HepG2 (cell line): Measurements from ENCODE around the gene PSMB3. TPM values are rescaled to one million over a fixed set of nuclear protein-coding genes. Genes with fewer than 3 reads are reported as not detected.

ENCODE experiments used
- ATAC-seq: fragments of 200-7000 bp; cut with Tn5 transposase; 3 replicates; pipeline ENCODE4 v1.9.1; 2020; ENCODE audit warnings: mild to moderate bottlenecking, moderate library complexity
- BruUV-seq: library from RNA; stranded (reverse); fragments of 400-500 nt; replicated peaks from 2 replicates; lab custom pipeline; 2021; lab: Mats Ljungman, UMichigan
- CTCF ChIA-PET: fragments of 300-600 bp; formaldehyde crosslinking; extraction: SDS; loops from one replicate; lab custom pipeline; 2021; ENCODE audit warnings: low total read pairs, inconsistent platforms, low intra/inter-chr PET ratio; lab: Yijun Ruan, JAX
- POLR2A ChIA-PET: fragments of 350-600 bp; sonication (Branson Sonifier 250); formaldehyde crosslinking; loops from one replicate; lab custom pipeline; 2020; ENCODE audit warnings: antibody characterized with exemption, inconsistent platforms; lab: Yijun Ruan, JAX
- DNase-seq: peaks from one replicate; pipeline ENCODE4 v3.0.0-alpha.2; 2015; ENCODE audit warnings: low spot score
- FAIRE-seq: peaks from 3 replicates; lab custom pipeline; 2011; peaks lifted over from hg19 to GRCh38; lab: Jason Lieb, UNC
- H2AFZ ChIP-seq: one replicate; pipeline ENCODE4 v1.6.1; 2011; ENCODE audit warnings: low read length, inconsistent platforms
- H3K27ac ChIP-seq: fragments of 300-600 bp; 3 replicates; pipeline ENCODE4 v1.8.0; 2011; ENCODE audit warnings: mixed run types, mild to moderate bottlenecking, mixed read lengths, low read length, inconsistent platforms; ENCODE audit not compliant: insufficient read depth; ENCODE audit errors: extremely low read length
- H3K27me3 ChIP-seq, 2 experiments: fragments of 200-600 bp in 1 of 2; 2 replicates in 1 of 2; 3 replicates in 1 of 2; pipeline versions ENCODE4 v1.6.0 to v1.8.0; 2011; ENCODE audit warnings: low read length in 2 of 2, mild to moderate bottlenecking in 2 of 2, moderate library complexity in 2 of 2, inconsistent platforms in 1 of 2; ENCODE audit not compliant: insufficient read depth in 2 of 2, control insufficient read depth in 1 of 2
- H3K36me3 ChIP-seq, 2 experiments: fragments of 200-600 bp in 1 of 2; replicated peaks in 1 of 2; 2 replicates in 1 of 2; 3 replicates in 1 of 2; pipeline versions ENCODE4 v1.5.1 to v1.8.0; 2011; ENCODE audit warnings: low read length in 2 of 2, inconsistent platforms in 1 of 2; ENCODE audit not compliant: insufficient read depth in 2 of 2, control insufficient read depth in 1 of 2
- H3K4me1 ChIP-seq: 2 replicates; pipeline ENCODE4 v1.5.1; 2012; ENCODE audit warnings: low read length, inconsistent platforms; ENCODE audit not compliant: insufficient read depth
- H3K4me2 ChIP-seq: 2 replicates; pipeline ENCODE4 v1.6.0; 2011; ENCODE audit warnings: low read depth, low read length, inconsistent platforms
- H3K4me3 ChIP-seq, 3 experiments: fragments of 200-600 bp in 1 of 3; sonication (generic), shearing (Covaris generic) in 1 of 3; replicated peaks in 1 of 3; 2 replicates each; pipeline ENCODE4 v1.5.1; 2011 to 2016; ENCODE audit warnings: low read length in 3 of 3, inconsistent platforms in 2 of 3, low read depth in 2 of 3, mild to moderate bottlenecking in 2 of 3, control low read depth in 1 of 3, mixed read lengths in 1 of 3; ENCODE audit not compliant: insufficient read depth in 1 of 3
- H3K79me2 ChIP-seq: one replicate; pipeline ENCODE4 v1.6.1; 2011; ENCODE audit warnings: low read length, inconsistent platforms; ENCODE audit not compliant: insufficient read depth
- H3K9ac ChIP-seq: 2 replicates; pipeline ENCODE4 v1.6.0; 2011; ENCODE audit warnings: mild to moderate bottlenecking, low read depth, low read length, inconsistent platforms; ENCODE audit not compliant: insufficient read depth
- H3K9me3 ChIP-seq: 2 replicates; pipeline ENCODE4 v1.5.1; 2012; ENCODE audit warnings: mild to moderate bottlenecking, low read length
- H4K20me1 ChIP-seq: 2 replicates; pipeline ENCODE4 v1.6.0; 2011; ENCODE audit warnings: inconsistent platforms, mild to moderate bottlenecking, low read length, moderate library complexity; ENCODE audit not compliant: insufficient read depth
- AGO1 ChIP-seq: fragments of 200-400 bp; formaldehyde crosslinking; IDR thresholded peaks from 2 replicates; pipeline ENCODE4 v1.6.1; 2017; ENCODE audit warnings: mild to moderate bottlenecking, low read depth, low read length, moderate library complexity; ENCODE audit not compliant: poor library complexity, severe bottlenecking
- FOXA1 ChIP-seq, 2 experiments: fragments of 450-650 bp in 1 of 2; sonication (generic) in 1 of 2; formaldehyde crosslinking in 1 of 2; IDR thresholded peaks; 2 replicates each; pipeline versions ENCODE4 v1.4.0 to v1.6.1; 2016 to 2020; ENCODE audit warnings: missing genetic modification reagents in 1 of 2
- HHEX ChIP-seq: IDR thresholded peaks from 2 replicates; pipeline ENCODE4 v1.6.1; 2016; ENCODE audit warnings: control low read depth
- MEF2D ChIP-seq: sonication (generic); formaldehyde crosslinking; IDR thresholded peaks from 2 replicates; pipeline ENCODE4 v1.5.1; 2020; ENCODE audit warnings: mild to moderate bottlenecking, missing genetic modification reagents
- MLLT10 ChIP-seq: sonication (generic); formaldehyde crosslinking; IDR thresholded peaks from 2 replicates; pipeline ENCODE4 v1.4.0; 2020; ENCODE audit warnings: missing genetic modification reagents
- POGZ ChIP-seq: sonication (generic); formaldehyde crosslinking; IDR thresholded peaks from 2 replicates; pipeline ENCODE4 v1.4.0; 2020; ENCODE audit warnings: mild to moderate bottlenecking, missing genetic modification reagents
- REPIN1 ChIP-seq: sonication (generic); formaldehyde crosslinking; IDR thresholded peaks from 2 replicates; pipeline ENCODE4 v1.8.0; 2022; ENCODE audit warnings: missing genetic modification reagents, low read depth, mild to moderate bottlenecking, borderline replicate concordance
- RFXANK ChIP-seq: IDR thresholded peaks from 2 replicates; pipeline ENCODE4 v1.6.1; 2016
- ZKSCAN8 ChIP-seq: IDR thresholded peaks from 2 replicates; pipeline ENCODE4 v1.6.1; 2016; ENCODE audit warnings: borderline replicate concordance, missing genetic modification reagents, missing compliant biosample characterization
- ZNF451 ChIP-seq: sonication (generic); formaldehyde crosslinking; IDR thresholded peaks from 2 replicates; pipeline ENCODE4 v1.5.0; 2020; ENCODE audit warnings: mild to moderate bottlenecking, missing genetic modification reagents
- ZNF773 ChIP-seq: sonication (generic); formaldehyde crosslinking; IDR thresholded peaks from 2 replicates; pipeline ENCODE4 v1.4.0; 2020; ENCODE audit warnings: missing genetic modification reagents, borderline replicate concordance
- ZNF780A ChIP-seq: sonication (generic); formaldehyde crosslinking; IDR thresholded peaks from 2 replicates; pipeline ENCODE4 v1.8.0; 2022; ENCODE audit warnings: mild to moderate bottlenecking, missing genetic modification reagents, moderate library complexity
- WGBS: methylation state at CpG from one replicate; pipeline ENCODE4 v1.1.6; 2017; ENCODE audit warnings: low lambda C conversion rate; 5-methylcytosine and 5-hydroxymethylcytosine counted together
- in situ Hi-C: cut with HindIII; loops from 2 replicates; pipeline ENCODE4 v1.10.0; 2017; ENCODE audit warnings: low pct_unique_long_range_greater_than_20kb; ENCODE audit not compliant: extremely low pct_ligation_motif_present
- intact Hi-C: fragments of 100-400 bp; cut with micrococcal nuclease; formaldehyde crosslinking; loops from one replicate; pipeline ENCODE4 v1.10.0; 2022; ENCODE audit not compliant: unreplicated experiment
- polyA plus RNA-seq, 8 experiments: library from polyadenylated mRNA; depleted of rRNA in 3 of 8; stranded (reverse) in 7 of 8; unstranded in 1 of 8; fragments of >200 nt; fragmentation: Illumina TruSeq in 4 of 8; extraction: Trizol in 4 of 8; gene quantifications; 2 replicates each; pipeline versions ENCODE4 v1.2.1 to v1.2.3, GENCODE V29; 2011 to 2016; ENCODE audit warnings: low read depth in 4 of 8, missing spikeins in 1 of 8, mixed read lengths in 1 of 8; ENCODE audit not compliant: insufficient read depth in 1 of 8
- total RNA-seq, 5 experiments: library from RNA; depleted of rRNA; stranded (reverse); fragments of >200 nt; fragmentation: Illumina TruSeq; extraction: Trizol; gene quantifications; 2 replicates each; pipeline ENCODE4 v1.2.3, GENCODE V29; 2016; ENCODE audit warnings: low read depth in 1 of 5
- TF ChIP-seq, protein P1 (sequence below): sonication (generic); formaldehyde crosslinking; IDR thresholded peaks from 2 replicates; pipeline ENCODE4 v1.5.1; 2020; ENCODE audit warnings: mild to moderate bottlenecking, missing genetic modification reagents, moderate library complexity
- TF ChIP-seq, protein P2 (sequence below): sonication (generic); formaldehyde crosslinking; IDR thresholded peaks from 2 replicates; pipeline ENCODE4 v1.5.0; 2020; ENCODE audit warnings: mild to moderate bottlenecking, missing genetic modification reagents, borderline replicate concordance

PSMB3 gene
- total and polyA plus RNA-seq, 2 of the 13 experiments (the other 11 are each of a cell fraction or from before 2014, with no cell fraction given), result 366 to 517 TPM

DNA sequence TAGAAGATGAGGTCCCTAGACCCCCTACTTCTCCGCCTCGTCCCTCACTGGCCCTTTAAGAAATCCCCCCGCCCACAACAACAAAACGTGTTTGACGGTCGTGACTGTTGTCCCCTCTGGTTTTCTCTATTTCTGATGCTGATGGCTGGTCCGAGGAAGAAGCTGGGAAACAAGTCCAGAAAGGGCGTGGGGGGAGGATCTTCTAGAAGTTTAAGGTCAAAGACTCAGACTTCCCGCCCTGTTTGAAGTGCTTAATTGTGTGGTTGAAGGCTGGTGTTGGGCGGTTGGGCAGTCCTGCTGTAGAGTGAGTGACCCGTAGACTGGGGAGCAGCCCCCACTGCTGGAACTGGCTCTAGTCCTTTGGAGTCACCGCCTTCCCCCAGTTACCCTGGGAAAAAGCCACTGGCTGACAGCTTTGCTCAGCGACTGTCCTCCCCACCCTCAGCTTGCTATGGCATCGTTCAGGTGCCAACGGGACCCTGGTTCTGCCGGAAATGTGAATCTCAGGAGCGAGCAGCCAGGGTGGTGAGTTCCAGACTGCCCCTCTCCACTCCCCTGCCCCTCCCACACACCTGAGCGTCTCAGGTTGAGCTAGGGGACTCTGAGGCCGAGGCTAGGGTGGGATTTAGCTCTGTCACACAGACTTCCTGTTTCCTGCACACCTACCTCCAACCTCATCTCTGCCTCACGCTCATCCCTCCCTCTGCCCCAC, 45.9 kb upstream of the PSMB3 start:
- Histone ChIP-seq H3K27ac (peak overlapping the region; percentile 62), H3K27me3 (no peaks in the 10 kb centered on the region; a peak in 1 of 5 replicates), H2AFZ (no peak overlapping the region), H3K9ac (peak overlapping the region; percentile 66), H3K4me1 (peaks cover 60% of the 10 kb centered on the region), H3K79me2 (peaks cover 44% of the 10 kb centered on the region), H3K4me2 (peak overlapping the region; percentile 91), H3K9me3 (no peaks in the 10 kb centered on the region), H3K36me3 (peaks cover 18 to 44% of the 10 kb centered on the region in 2 experiments), H3K4me3 (peak overlapping the region; percentile 71 to 99 (median 90)), H4K20me1 (peaks cover 12% of the 10 kb centered on the region)
- ATAC-seq (no peak; the same call in 2 of the 3 replicates), DNase-seq (no peak), FAIRE-seq (no peak)
- intact Hi-C loops (loop anchor here (1.0 kb wide), 1 partner anchor 29 kb away; no protein-coding TSS in a partner anchor), in situ Hi-C loops (no loop called here)
- BruUV-seq, result no TSS peak
- 20% methylated on average over 20 of the region's 20 CpGs for WGBS
- ChIA-PET CTCF (no interaction called here), POLR2A (interaction anchor here (0.7 to 8.9 kb wide), 9 partner anchors 10 to 163 kb away, joined by 3 to 106 read pairs (median 38); partner anchors contain the start of genes CISD3, EPOP and LASP1)
- TF ChIP-seq ZNF451 (CRISPR knock-in tag) (no peak), MLLT10 (no peak), AGO1 (no peak), HHEX (no peak), ZKSCAN8 (no peak), REPIN1 (CRISPR knock-in tag) (0 out of 2 replicates have a peak, but pooled peaks have one; percentile 27), RFXANK (CRISPR knock-in tag) (no peak), ZNF780A (CRISPR knock-in tag) (no peak), MEF2D (CRISPR knock-in tag) (no peak), POGZ (CRISPR knock-in tag) (no peak), ZNF773 (CRISPR knock-in tag) (no peak), FOXA1 (IDR thresholded peaks at IDR 0.05) (no peak), FOXA1 (CRISPR knock-in tag; IDR thresholded peaks at IDR 0.05) (no peak)
- TF ChIP-seq, protein P1, sequence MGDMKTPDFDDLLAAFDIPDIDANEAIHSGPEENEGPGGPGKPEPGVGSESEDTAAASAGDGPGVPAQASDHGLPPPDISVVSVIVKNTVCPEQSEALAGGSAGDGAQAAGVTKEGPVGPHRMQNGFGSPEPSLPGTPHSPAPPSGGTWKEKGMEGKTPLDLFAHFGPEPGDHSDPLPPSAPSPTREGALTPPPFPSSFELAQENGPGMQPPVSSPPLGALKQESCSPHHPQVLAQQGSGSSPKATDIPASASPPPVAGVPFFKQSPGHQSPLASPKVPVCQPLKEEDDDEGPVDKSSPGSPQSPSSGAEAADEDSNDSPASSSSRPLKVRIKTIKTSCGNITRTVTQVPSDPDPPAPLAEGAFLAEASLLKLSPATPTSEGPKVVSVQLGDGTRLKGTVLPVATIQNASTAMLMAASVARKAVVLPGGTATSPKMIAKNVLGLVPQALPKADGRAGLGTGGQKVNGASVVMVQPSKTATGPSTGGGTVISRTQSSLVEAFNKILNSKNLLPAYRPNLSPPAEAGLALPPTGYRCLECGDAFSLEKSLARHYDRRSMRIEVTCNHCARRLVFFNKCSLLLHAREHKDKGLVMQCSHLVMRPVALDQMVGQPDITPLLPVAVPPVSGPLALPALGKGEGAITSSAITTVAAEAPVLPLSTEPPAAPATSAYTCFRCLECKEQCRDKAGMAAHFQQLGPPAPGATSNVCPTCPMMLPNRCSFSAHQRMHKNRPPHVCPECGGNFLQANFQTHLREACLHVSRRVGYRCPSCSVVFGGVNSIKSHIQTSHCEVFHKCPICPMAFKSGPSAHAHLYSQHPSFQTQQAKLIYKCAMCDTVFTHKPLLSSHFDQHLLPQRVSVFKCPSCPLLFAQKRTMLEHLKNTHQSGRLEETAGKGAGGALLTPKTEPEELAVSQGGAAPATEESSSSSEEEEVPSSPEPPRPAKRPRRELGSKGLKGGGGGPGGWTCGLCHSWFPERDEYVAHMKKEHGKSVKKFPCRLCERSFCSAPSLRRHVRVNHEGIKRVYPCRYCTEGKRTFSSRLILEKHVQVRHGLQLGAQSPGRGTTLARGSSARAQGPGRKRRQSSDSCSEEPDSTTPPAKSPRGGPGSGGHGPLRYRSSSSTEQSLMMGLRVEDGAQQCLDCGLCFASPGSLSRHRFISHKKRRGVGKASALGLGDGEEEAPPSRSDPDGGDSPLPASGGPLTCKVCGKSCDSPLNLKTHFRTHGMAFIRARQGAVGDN (CRISPR knock-in tag), result peak; percentile 41
- TF ChIP-seq, protein P2, sequence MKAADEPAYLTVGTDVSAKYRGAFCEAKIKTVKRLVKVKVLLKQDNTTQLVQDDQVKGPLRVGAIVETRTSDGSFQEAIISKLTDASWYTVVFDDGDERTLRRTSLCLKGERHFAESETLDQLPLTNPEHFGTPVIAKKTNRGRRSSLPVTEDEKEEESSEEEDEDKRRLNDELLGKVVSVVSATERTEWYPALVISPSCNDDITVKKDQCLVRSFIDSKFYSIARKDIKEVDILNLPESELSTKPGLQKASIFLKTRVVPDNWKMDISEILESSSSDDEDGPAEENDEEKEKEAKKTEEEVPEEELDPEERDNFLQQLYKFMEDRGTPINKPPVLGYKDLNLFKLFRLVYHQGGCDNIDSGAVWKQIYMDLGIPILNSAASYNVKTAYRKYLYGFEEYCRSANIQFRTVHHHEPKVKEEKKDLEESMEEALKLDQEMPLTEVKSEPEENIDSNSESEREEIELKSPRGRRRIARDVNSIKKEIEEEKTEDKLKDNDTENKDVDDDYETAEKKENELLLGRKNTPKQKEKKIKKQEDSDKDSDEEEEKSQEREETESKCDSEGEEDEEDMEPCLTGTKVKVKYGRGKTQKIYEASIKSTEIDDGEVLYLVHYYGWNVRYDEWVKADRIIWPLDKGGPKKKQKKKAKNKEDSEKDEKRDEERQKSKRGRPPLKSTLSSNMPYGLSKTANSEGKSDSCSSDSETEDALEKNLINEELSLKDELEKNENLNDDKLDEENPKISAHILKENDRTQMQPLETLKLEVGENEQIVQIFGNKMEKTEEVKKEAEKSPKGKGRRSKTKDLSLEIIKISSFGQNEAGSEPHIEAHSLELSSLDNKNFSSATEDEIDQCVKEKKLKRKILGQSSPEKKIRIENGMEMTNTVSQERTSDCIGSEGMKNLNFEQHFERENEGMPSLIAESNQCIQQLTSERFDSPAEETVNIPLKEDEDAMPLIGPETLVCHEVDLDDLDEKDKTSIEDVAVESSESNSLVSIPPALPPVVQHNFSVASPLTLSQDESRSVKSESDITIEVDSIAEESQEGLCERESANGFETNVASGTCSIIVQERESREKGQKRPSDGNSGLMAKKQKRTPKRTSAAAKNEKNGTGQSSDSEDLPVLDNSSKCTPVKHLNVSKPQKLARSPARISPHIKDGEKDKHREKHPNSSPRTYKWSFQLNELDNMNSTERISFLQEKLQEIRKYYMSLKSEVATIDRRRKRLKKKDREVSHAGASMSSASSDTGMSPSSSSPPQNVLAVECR (CRISPR knock-in tag), result 0 out of 2 replicates have a peak, but pooled peaks have one; percentile 48
